ENCODE data around the gene MTRR.

The MTRR gene

GRCh38 chr5:7857361-7857760, 11.6 kb upstream of the MTRR start:
- no peak for DNase-seq (ENCODE audit: low read depth in 2 of 2)

- no peak for DNase-seq (ENCODE audit: low read depth in 2 of 2)
These were observed 10.9 kb upstream of the MTRR start for GRCh38 chr5:7857926-7858632.

- no peak for DNase-seq (ENCODE audit: low read depth in 2 of 2)
These were observed 2.8 kb upstream of the MTRR start for GRCh38 chr5:7866196-7866595.

GRCh38 chr5:7867260-7867659, 1.7 kb upstream of the MTRR start:
- DNase-seq (ENCODE audit: low read depth in 2 of 2): no peak

- DNase-seq (ENCODE audit: low read depth in 2 of 2): no peak
These were observed 548 bp upstream of the MTRR start for GRCh38 chr5:7868427-7868772.

GRCh38 chr5:7869474-7870136, 657 bp downstream of the MTRR start:
- no peak for DNase-seq (ENCODE audit: low read depth in 2 of 2)

- no peak for DNase-seq (ENCODE audit: low read depth in 2 of 2)
These were observed 2.7 kb downstream of the MTRR start for GRCh38 chr5:7871653-7872052.

GRCh38 chr5:7872517-7873130, 3.7 kb downstream of the MTRR start:
- no peak for DNase-seq (ENCODE audit: low read depth in 2 of 2)

- no peak for DNase-seq (ENCODE audit: low read depth in 2 of 2)
These were observed 4.3 kb downstream of the MTRR start for GRCh38 chr5:7873216-7873615.

- no peak for DNase-seq (ENCODE audit: low read depth in 2 of 2)
These were observed 5.7 kb downstream of the MTRR start for GRCh38 chr5:7874639-7875038.

- no peak for DNase-seq (ENCODE audit: low read depth in 2 of 2)
These were observed 6.2 kb downstream of the MTRR start for GRCh38 chr5:7875151-7875550.

GRCh38 chr5:7876867-7877266, 7.9 kb downstream of the MTRR start:
- DNase-seq (ENCODE audit: low read depth in 2 of 2): no peak

- DNase-seq (ENCODE audit: low read depth in 2 of 2): no peak
These were observed 8.9 kb downstream of the MTRR start for GRCh38 chr5:7877851-7878250.

GRCh38 chr5:7878381-7878873, 9.5 kb downstream of the MTRR start:
- DNase-seq (ENCODE audit: low read depth in 2 of 2): no peak

- no peak for DNase-seq (ENCODE audit: low read depth in 2 of 2)
These were observed 12.1 kb downstream of the MTRR start for GRCh38 chr5:7881091-7881490.

- DNase-seq (ENCODE audit: low read depth in 2 of 2): no peak
These were observed 12.9 kb downstream of the MTRR start for GRCh38 chr5:7881816-7882215.

- no peak for DNase-seq (ENCODE audit: low read depth in 2 of 2)
These were observed 14.0 kb downstream of the MTRR start for GRCh38 chr5:7882926-7883325.

GRCh38 chr5:7884491-7885267, 15.7 kb downstream of the MTRR start:
- no peak for DNase-seq (ENCODE audit: low read depth in 2 of 2)

- no peak for DNase-seq (ENCODE audit: low read depth in 2 of 2)
These were observed 18.0 kb downstream of the MTRR start for GRCh38 chr5:7886849-7887475.

- DNase-seq (ENCODE audit: low read depth in 2 of 2): no peak
These were observed 20.0 kb downstream of the MTRR start for GRCh38 chr5:7888901-7889300.

GRCh38 chr5:7894439-7894838, 25.5 kb downstream of the MTRR start:
- DNase-seq (ENCODE audit: low read depth in 2 of 2): no peak

GRCh38 chr5:7894860-7895259, 25.9 kb downstream of the MTRR start:
- DNase-seq (ENCODE audit: low read depth in 2 of 2): no peak
